ENCODE measurements around the gene ARPIN.
"Not testable (repeated sequence)": the region's sequence is repeated elsewhere in the genome, so short reads cannot be mapped to it uniquely, and the experiment has no call there.

ARPIN gene

DNA sequence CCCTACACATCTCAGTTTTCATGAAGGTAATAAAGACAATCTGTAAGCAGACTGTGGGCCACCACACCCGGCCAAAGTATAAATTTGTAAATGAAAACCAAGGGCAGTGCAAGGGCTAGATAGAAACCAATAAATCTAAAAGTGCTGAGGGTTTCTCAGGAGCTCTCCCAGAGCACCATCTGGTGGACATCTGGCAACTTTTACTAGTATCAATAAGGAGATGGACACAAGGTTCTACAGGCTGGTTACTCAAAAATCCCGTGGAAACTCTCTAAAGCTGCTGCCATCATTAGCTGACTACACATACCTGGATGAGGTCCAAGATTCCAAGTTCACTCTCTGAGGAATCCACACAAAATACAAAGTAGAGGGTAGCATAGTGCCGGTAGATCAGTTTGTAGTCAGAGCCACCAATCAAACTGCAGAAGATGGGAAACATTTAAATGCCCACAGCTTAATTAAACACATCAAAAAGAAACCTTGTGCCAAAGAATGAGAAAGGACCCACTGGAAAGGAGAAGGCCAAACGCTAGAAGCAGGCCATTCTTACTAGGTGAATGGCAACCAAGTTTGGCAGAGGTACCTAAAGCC is 24.4 kb downstream of the ARPIN start:
- no peak overlapping the region for H3K4me3 ChIP-seq (ENCODE audit: low read length)
- peaks cover 5% of the 10 kb centered on the region for H3K4me1 ChIP-seq (ENCODE audit: control insufficient read depth, insufficient read depth, low read length)
- no peaks in the 10 kb centered on the region for H3K27me3 ChIP-seq (ENCODE audit: control insufficient read depth, insufficient read depth, low read length)
- no peak overlapping the region for H3K27ac ChIP-seq (ENCODE audit: low read depth, low read length)
- no peak overlapping the region for H3K9ac ChIP-seq (ENCODE audit: low read length)
- H3K36me3 ChIP-seq (ENCODE audit: control insufficient read depth, insufficient read depth, low read length) = peaks cover 5% of the 10 kb centered on the region

DNA sequence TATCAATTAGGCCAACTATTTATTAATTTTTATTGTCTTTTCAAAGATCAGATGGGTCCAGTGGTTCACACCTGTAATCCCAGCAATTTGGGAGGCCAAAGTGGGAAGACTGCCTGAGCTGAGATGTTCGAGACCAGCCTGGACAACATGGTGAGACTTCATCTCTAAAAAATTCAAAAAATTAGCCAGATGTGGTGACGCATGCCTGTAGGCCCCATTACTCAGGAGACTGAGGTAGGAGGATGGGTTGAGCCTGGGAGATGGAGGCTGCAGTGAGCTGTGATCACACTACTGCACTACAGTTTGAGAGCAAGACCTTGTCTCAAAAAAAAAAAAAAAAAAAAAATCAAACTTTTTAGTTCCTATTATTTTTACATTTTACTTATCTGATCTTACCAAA is 27.1 kb downstream of the ARPIN start:
- peaks cover 5% of the 10 kb centered on the region for H3K36me3 ChIP-seq (ENCODE audit: control insufficient read depth, insufficient read depth, low read length)
- no peak overlapping the region for H3K27ac ChIP-seq (ENCODE audit: low read depth, low read length)
- H3K4me1 ChIP-seq (ENCODE audit: control insufficient read depth, insufficient read depth, low read length) = no peaks in the 10 kb centered on the region
- no peak overlapping the region for H3K4me3 ChIP-seq (ENCODE audit: low read length)
- H3K9ac ChIP-seq (ENCODE audit: low read length) = no peak overlapping the region
- no peaks in the 10 kb centered on the region for H3K27me3 ChIP-seq (ENCODE audit: control insufficient read depth, insufficient read depth, low read length)

GRCh38 chr15:89885179-89885578 is 27.6 kb downstream of the ARPIN start:
- not testable (repeated sequence) for H3K27me3 ChIP-seq (ENCODE audit: control insufficient read depth, insufficient read depth, low read length); H3K4me1 ChIP-seq (ENCODE audit: control insufficient read depth, insufficient read depth, low read length); H3K27ac ChIP-seq (ENCODE audit: low read depth, low read length); H3K36me3 ChIP-seq (ENCODE audit: control insufficient read depth, insufficient read depth, low read length); H3K4me3 ChIP-seq (ENCODE audit: low read length); H3K9ac ChIP-seq (ENCODE audit: low read length)

DNA sequence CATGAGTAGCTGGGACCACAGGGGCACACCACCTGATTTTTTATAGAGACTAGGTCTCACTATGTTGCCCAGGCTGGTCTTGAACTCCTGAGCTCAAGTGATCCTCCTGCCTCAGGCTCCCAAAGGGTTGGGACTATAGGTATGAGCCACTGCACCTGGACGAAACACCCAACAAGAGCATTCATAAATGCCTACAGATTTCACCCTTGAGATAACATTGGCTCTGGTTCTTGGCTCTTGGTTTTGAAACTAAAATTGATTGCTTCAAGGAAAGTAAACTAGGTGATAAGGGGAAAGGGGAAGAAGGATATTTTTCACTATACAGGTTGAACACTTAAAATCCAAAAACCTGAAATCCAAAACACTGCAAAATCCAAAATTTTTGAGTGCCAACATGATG is 29.2 kb downstream of the ARPIN start:
- no peak overlapping the region for H3K4me3 ChIP-seq (ENCODE audit: low read length)
- H3K9ac ChIP-seq (ENCODE audit: low read length) = no peak overlapping the region
- H3K27me3 ChIP-seq (ENCODE audit: control insufficient read depth, insufficient read depth, low read length) = no peaks in the 10 kb centered on the region
- H3K27ac ChIP-seq (ENCODE audit: low read depth, low read length) = no peak overlapping the region
- H3K4me1 ChIP-seq (ENCODE audit: control insufficient read depth, insufficient read depth, low read length) = no peaks in the 10 kb centered on the region
- H3K36me3 ChIP-seq (ENCODE audit: control insufficient read depth, insufficient read depth, low read length) = peaks cover 5% of the 10 kb centered on the region

GRCh38 chr15:89880727-89881126 is 32.0 kb downstream of the ARPIN start:
- Histone ChIP-seq H3K27ac (ENCODE audit: low read depth, low read length) (no peak overlapping the region), H3K4me3 (ENCODE audit: low read length) (no peak overlapping the region), H3K36me3 (ENCODE audit: control insufficient read depth, insufficient read depth, low read length) (peaks cover 8% of the 10 kb centered on the region), H3K27me3 (ENCODE audit: control insufficient read depth, insufficient read depth, low read length) (no peaks in the 10 kb centered on the region), H3K4me1 (ENCODE audit: control insufficient read depth, insufficient read depth, low read length) (no peaks in the 10 kb centered on the region), H3K9ac (ENCODE audit: low read length) (no peak overlapping the region)

DNA sequence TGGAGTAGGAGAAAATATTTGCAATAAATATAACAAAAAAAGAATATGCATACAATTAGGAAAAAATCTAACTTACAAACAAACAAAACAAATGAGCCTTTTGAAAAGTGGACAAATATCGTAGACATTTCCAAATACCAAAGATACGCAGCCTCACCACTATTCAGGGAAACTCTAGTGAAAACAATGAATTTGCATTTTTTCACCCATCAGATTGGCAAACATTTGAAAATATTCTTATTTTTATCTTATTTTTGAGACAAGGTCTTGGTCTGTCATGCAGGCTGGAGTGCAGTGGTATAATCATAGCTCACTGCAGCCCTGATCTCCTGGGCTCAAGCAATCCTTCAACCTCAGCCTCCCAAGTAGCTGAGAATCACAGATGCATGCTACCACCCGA is 34.4 kb downstream of the ARPIN start:
- H3K9ac ChIP-seq (ENCODE audit: low read length) = no peak overlapping the region
- H3K27ac ChIP-seq (ENCODE audit: low read depth, low read length) = no peak overlapping the region
- no peaks in the 10 kb centered on the region for H3K4me1 ChIP-seq (ENCODE audit: control insufficient read depth, insufficient read depth, low read length)
- H3K27me3 ChIP-seq (ENCODE audit: control insufficient read depth, insufficient read depth, low read length) = no peaks in the 10 kb centered on the region
- peaks cover 5% of the 10 kb centered on the region for H3K36me3 ChIP-seq (ENCODE audit: control insufficient read depth, insufficient read depth, low read length)
- no peak overlapping the region for H3K4me3 ChIP-seq (ENCODE audit: low read length)

GRCh38 chr15:89877083-89877425 is 35.7 kb downstream of the ARPIN start:
- Histone ChIP-seq H3K27me3 (ENCODE audit: control insufficient read depth, insufficient read depth, low read length) (no peaks in the 10 kb centered on the region), H3K9ac (ENCODE audit: low read length) (no peak overlapping the region), H3K36me3 (ENCODE audit: control insufficient read depth, insufficient read depth, low read length) (peaks cover 5% of the 10 kb centered on the region), H3K4me3 (ENCODE audit: low read length) (no peak overlapping the region), H3K4me1 (ENCODE audit: control insufficient read depth, insufficient read depth, low read length) (no peaks in the 10 kb centered on the region), H3K27ac (ENCODE audit: low read depth, low read length) (no peak overlapping the region)

DNA sequence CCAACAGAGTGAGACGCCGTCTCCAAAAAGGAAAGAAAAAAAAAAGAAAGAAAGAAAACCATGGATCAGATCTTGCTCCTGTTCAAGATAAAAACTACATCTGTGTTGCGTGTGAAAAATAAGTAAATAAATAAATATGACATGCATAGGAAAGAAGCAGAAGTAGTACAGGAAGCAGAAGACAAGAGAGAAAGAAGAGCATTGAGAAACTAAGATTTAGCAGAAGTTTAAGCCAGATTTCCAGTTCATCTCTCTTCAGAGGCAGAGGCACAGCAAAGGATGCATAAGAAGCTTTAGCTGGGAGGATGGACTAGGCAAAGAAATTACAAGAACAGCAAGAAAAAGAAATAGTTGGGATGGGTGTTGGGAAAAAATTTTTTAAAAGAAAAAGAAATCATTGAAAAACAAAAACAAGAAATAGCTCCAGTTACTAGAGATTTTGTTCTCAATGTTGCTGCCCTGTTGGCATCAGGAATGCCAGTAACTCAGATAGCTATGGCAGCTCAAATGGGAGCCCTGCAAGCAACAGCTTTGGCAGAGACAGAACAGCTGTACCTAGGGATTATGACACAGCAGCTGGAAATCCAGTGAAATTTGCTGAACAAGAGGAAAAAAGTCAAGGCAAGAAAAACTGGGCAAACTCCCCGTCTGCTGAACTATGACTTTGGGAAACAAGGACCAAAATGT is 36.2 kb downstream of the ARPIN start:
- H3K4me1 ChIP-seq (ENCODE audit: control insufficient read depth, insufficient read depth, low read length) = no peaks in the 10 kb centered on the region

GRCh38 chr15:89875741-89876140 is 37.0 kb downstream of the ARPIN start:
- no peak overlapping the region for H3K27ac ChIP-seq (ENCODE audit: low read depth, low read length)
- no peaks in the 10 kb centered on the region for H3K4me1 ChIP-seq (ENCODE audit: control insufficient read depth, insufficient read depth, low read length)
- H3K36me3 ChIP-seq (ENCODE audit: control insufficient read depth, insufficient read depth, low read length) = peaks cover 5% of the 10 kb centered on the region
- no peaks in the 10 kb centered on the region for H3K27me3 ChIP-seq (ENCODE audit: control insufficient read depth, insufficient read depth, low read length)
- H3K9ac ChIP-seq (ENCODE audit: low read length) = no peak overlapping the region
- H3K4me3 ChIP-seq (ENCODE audit: low read length) = no peak overlapping the region

More for the DNA sequence above, 36.2 kb downstream of the ARPIN start:
- Histone ChIP-seq H3K27me3 (ENCODE audit: control insufficient read depth, insufficient read depth, low read length) (no peaks in the 10 kb centered on the region), H3K27ac (ENCODE audit: low read depth, low read length) (no peak overlapping the region), H3K36me3 (ENCODE audit: control insufficient read depth, insufficient read depth, low read length) (peaks cover 5% of the 10 kb centered on the region), H3K4me3 (ENCODE audit: low read length) (no peak overlapping the region), H3K9ac (ENCODE audit: low read length) (no peak overlapping the region)

DNA sequence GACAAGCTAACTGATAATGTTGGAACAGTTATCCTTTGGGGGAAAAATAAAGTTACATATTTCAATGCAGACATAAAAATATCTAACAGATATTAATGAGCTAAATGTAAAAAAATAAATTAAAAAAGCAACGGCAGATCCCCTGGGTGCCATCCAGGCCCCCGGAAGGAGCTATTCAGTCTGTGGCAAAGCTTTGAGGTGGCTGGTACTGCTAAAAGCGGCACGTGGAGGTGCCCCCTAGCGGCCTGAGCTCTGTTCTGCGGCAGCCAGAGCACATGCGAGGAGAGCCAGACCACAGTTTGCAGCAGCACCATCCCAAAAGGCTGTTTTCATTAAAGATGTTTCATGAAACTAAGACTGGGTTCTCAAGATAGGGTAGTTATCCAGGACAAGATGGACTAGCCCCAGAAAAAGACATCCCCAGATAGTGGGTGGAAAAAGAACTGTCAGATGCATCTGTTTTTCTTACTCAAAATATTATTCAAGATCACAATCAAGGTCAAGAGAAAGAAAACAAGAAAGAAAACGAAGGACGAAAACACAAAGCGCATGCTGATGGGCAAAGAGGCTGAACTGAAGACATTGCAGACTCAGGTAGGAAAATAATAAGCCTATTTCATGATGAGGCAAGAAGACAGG is 37.7 kb downstream of the ARPIN start:
- no peak overlapping the region for H3K9ac ChIP-seq (ENCODE audit: low read length)
- H3K4me3 ChIP-seq (ENCODE audit: low read length) = no peak overlapping the region
- no peaks in the 10 kb centered on the region for H3K4me1 ChIP-seq (ENCODE audit: control insufficient read depth, insufficient read depth, low read length)
- H3K36me3 ChIP-seq (ENCODE audit: control insufficient read depth, insufficient read depth, low read length) = peaks cover 12% of the 10 kb centered on the region
- no peak overlapping the region for H3K27ac ChIP-seq (ENCODE audit: low read depth, low read length)
- H3K27me3 ChIP-seq (ENCODE audit: control insufficient read depth, insufficient read depth, low read length) = no peaks in the 10 kb centered on the region

DNA sequence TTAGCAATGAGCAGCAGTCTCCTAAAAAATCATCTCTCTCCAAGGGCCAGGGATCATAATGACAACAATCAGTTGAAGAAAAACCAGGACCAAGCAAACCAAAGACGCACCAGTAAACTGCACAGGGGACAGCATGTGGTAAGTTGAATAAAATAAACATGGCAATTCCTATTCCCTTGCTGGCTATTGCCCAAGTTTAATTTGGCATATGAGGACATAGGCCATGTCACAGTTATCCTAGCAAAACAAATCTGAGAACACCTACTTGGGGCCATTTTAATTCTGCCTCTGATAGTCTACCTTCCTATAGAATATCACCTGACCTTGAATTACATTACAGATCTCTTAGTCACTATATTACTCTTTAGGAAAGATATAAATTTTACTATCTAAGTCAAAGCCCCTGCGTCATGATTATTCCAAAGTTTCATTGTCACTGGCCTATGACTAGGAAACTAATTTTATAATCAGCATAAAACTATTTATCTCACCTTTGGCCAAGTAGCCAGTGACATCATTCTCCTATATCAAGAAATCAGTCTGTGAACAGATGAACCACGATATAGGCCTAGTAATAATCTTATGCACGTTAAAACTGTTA is 42.0 kb downstream of the ARPIN start:
- H3K27me3 ChIP-seq (ENCODE audit: control insufficient read depth, insufficient read depth, low read length) = no peaks in the 10 kb centered on the region
- no peak overlapping the region for H3K9ac ChIP-seq (ENCODE audit: low read length)
- H3K4me3 ChIP-seq (ENCODE audit: low read length) = no peak overlapping the region
- peaks cover 12% of the 10 kb centered on the region for H3K36me3 ChIP-seq (ENCODE audit: control insufficient read depth, insufficient read depth, low read length)
- H3K4me1 ChIP-seq (ENCODE audit: control insufficient read depth, insufficient read depth, low read length) = no peaks in the 10 kb centered on the region
- no peak overlapping the region for H3K27ac ChIP-seq (ENCODE audit: low read depth, low read length)

DNA sequence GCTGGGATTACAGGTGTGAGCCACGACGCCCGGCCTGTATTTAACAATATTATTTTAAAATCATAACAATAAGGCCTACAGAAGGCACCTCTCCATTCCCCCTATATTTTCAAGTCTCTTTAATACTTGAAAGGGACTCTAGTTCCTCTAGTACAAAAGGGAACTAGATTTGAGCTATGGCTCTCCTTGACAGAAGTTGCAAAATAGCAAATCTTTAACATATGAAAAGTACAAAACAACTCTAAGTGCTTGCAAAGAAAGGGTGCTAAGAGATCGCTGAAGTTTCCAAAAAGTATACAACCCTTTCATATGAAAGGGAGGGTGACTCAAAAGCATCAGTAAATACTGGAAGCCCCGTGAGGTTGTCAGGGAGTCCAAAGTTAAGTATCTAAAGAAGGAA is 42.7 kb downstream of the ARPIN start:
- no peak overlapping the region for H3K9ac ChIP-seq (ENCODE audit: low read length)
- H3K36me3 ChIP-seq (ENCODE audit: control insufficient read depth, insufficient read depth, low read length) = peaks cover 10% of the 10 kb centered on the region
- H3K27ac ChIP-seq (ENCODE audit: low read depth, low read length) = no peak overlapping the region
- H3K27me3 ChIP-seq (ENCODE audit: control insufficient read depth, insufficient read depth, low read length) = no peaks in the 10 kb centered on the region
- no peaks in the 10 kb centered on the region for H3K4me1 ChIP-seq (ENCODE audit: control insufficient read depth, insufficient read depth, low read length)
- no peak overlapping the region for H3K4me3 ChIP-seq (ENCODE audit: low read length)
